OCI-M2 (cell line): ENCODE measurements around the gene NLGN1.
"Not testable (repeated sequence)": the region's sequence is repeated elsewhere in the genome, so short reads cannot be mapped to it uniquely, and the experiment has no call there.

Experiments used
- DNase-seq: peaks from one replicate; lab custom pipeline; 2025; ENCODE audit not compliant: unreplicated experiment; lab: John Stamatoyannopoulos, UW

The NLGN1 gene

GRCh38 chr3:173552526-173552925 is 155.0 kb downstream of the NLGN1 start:
- no peak for DNase-seq

- DNase-seq, result no peak
Measured at GRCh38 chr3:173553635-173554280, 156.2 kb downstream of the NLGN1 start.

- DNase-seq, result no peak
Measured at GRCh38 chr3:173556546-173556945, 159.0 kb downstream of the NLGN1 start.

- no peak for DNase-seq
Measured at GRCh38 chr3:173567997-173568396, 170.5 kb downstream of the NLGN1 start.

- no peak for DNase-seq
Measured at GRCh38 chr3:173568623-173569022, 171.1 kb downstream of the NLGN1 start.

GRCh38 chr3:173583496-173583895 is 186.0 kb downstream of the NLGN1 start:
- DNase-seq, result no peak

GRCh38 chr3:173584093-173584837 is 186.7 kb downstream of the NLGN1 start:
- no peak for DNase-seq

GRCh38 chr3:173584838-173585831 is 187.6 kb downstream of the NLGN1 start:
- no peak for DNase-seq

- no peak for DNase-seq
Measured at GRCh38 chr3:173586166-173586565, 188.6 kb downstream of the NLGN1 start.

- DNase-seq, result no peak
Measured at GRCh38 chr3:173587055-173587454, 189.5 kb downstream of the NLGN1 start.

- DNase-seq, result no peak
Measured at GRCh38 chr3:173588556-173588955, 191.0 kb downstream of the NLGN1 start.

- DNase-seq, result no peak
Measured at GRCh38 chr3:173589116-173589515, 191.6 kb downstream of the NLGN1 start.

GRCh38 chr3:173591401-173591800 is 193.9 kb downstream of the NLGN1 start:
- no peak for DNase-seq

- not testable (repeated sequence) for DNase-seq
Measured at GRCh38 chr3:173594881-173595280, 197.3 kb downstream of the NLGN1 start.

GRCh38 chr3:173599673-173600072 is 202.1 kb downstream of the NLGN1 start:
- DNase-seq, result no peak

GRCh38 chr3:173614522-173614921 is 217.0 kb downstream of the NLGN1 start:
- DNase-seq, result no peak

GRCh38 chr3:173615661-173616060 is 218.1 kb downstream of the NLGN1 start:
- DNase-seq, result no peak

- no peak for DNase-seq
Measured at GRCh38 chr3:173617490-173617889, 219.9 kb downstream of the NLGN1 start.

- no peak for DNase-seq
Measured at GRCh38 chr3:173618148-173618547, 220.6 kb downstream of the NLGN1 start.

GRCh38 chr3:173618703-173619102 is 221.2 kb downstream of the NLGN1 start:
- no peak for DNase-seq

GRCh38 chr3:173622166-173622565 is 224.6 kb downstream of the NLGN1 start:
- DNase-seq, result no peak
